NCI-H1436 treated with DMSO at 0.1 percent for 48 hours (cell line): ENCODE data around the gene SH3GL1.

ENCODE experiments used
- DNase-seq: peaks from one replicate; lab custom pipeline; 2025; lab: John Stamatoyannopoulos, UW

Gene SH3GL1

GRCh38 chr19:4396949-4397783, 3.2 kb downstream of the SH3GL1 start:
- no peak for DNase-seq

GRCh38 chr19:4393947-4394590, 6.3 kb downstream of the SH3GL1 start:
- DNase-seq = no peak

GRCh38 chr19:4391701-4392483, 8.5 kb downstream of the SH3GL1 start:
- DNase-seq = no peak

- DNase-seq = no peak
These were observed 9.0 kb downstream of the SH3GL1 start for GRCh38 chr19:4391306-4391693.

- DNase-seq = no peak
These were observed 9.6 kb downstream of the SH3GL1 start for GRCh38 chr19:4390567-4391305.

- DNase-seq = no peak
These were observed 10.3 kb downstream of the SH3GL1 start for GRCh38 chr19:4390017-4390566.

- DNase-seq = no peak
These were observed 10.8 kb downstream of the SH3GL1 start for GRCh38 chr19:4389511-4390016.

- no peak for DNase-seq
These were observed 11.3 kb downstream of the SH3GL1 start for GRCh38 chr19:4389064-4389375.

- no peak for DNase-seq
These were observed 11.8 kb downstream of the SH3GL1 start for GRCh38 chr19:4388337-4389063.

- no peak for DNase-seq
These were observed 14.1 kb downstream of the SH3GL1 start for GRCh38 chr19:4386041-4386782.

- no peak for DNase-seq
These were observed 14.9 kb downstream of the SH3GL1 start for GRCh38 chr19:4385291-4386040.

- DNase-seq = no peak
These were observed 20.1 kb downstream of the SH3GL1 start for GRCh38 chr19:4380254-4380727.

- DNase-seq = no peak
These were observed 20.7 kb downstream of the SH3GL1 start for GRCh38 chr19:4379383-4380253.

GRCh38 chr19:4378886-4379285, 21.5 kb downstream of the SH3GL1 start:
- no peak for DNase-seq

GRCh38 chr19:4376991-4377781, 23.2 kb downstream of the SH3GL1 start:
- no peak for DNase-seq

- DNase-seq = no peak
These were observed 23.7 kb downstream of the SH3GL1 start for GRCh38 chr19:4376671-4376990.

GRCh38 chr19:4376028-4376670, 24.2 kb downstream of the SH3GL1 start:
- DNase-seq = no peak
